Type B pancreatic cell (in vitro differentiated cells): ENCODE results near the gene OPTN. TPM values are rescaled to one million over a fixed set of nuclear protein-coding genes. Genes with fewer than 3 reads are reported as not detected.

Source experiments
- DNase-seq: peaks from one replicate; pipeline ENCODE4 v3.0.0; 2021; ENCODE audit warnings: mixed read lengths; ENCODE audit not compliant: unreplicated experiment; ENCODE audit errors: extremely low spot score
- H3K27ac Mint-ChIP-seq: 2 replicates; pipeline ENCODE4 v1.8.0; 2021; ENCODE audit warnings: mild to moderate bottlenecking, mixed read lengths
- H3K27me3 Mint-ChIP-seq: 2 replicates; pipeline ENCODE4 v1.8.0; 2021; ENCODE audit warnings: mixed read lengths
- H3K36me3 Mint-ChIP-seq: 2 replicates; pipeline ENCODE4 v1.8.0; 2021; ENCODE audit warnings: mixed read lengths
- H3K4me1 Mint-ChIP-seq: one replicate; pipeline ENCODE4 v1.8.0; 2021; ENCODE audit warnings: mixed read lengths; ENCODE audit not compliant: unreplicated experiment
- H3K4me3 Mint-ChIP-seq: 2 replicates; pipeline ENCODE4 v1.8.0; 2021; ENCODE audit warnings: mild to moderate bottlenecking, mixed read lengths
- H3K9me3 Mint-ChIP-seq: 2 replicates; pipeline ENCODE4 v1.8.0; 2021; ENCODE audit warnings: mixed read lengths
- CTCF ChIP-seq: fragments of 200-600 bp; sonication (generic); conservative IDR thresholded peaks from 2 replicates; pipeline ENCODE4 v1.5.0; 2021; ENCODE audit warnings: antibody characterized with exemption, mild to moderate bottlenecking
- total RNA-seq: library from RNA; stranded (reverse); gene quantifications from 2 replicates; pipeline ENCODE4 v1.2.1, GENCODE V29; 2021; ENCODE audit warnings: low replicate concordance

The OPTN gene
- total RNA-seq, 1 donor from 2014 or later: 43.2 TPM

- no peaks in the 10 kb centered on the region for H3K27me3 Mint-ChIP-seq
- H3K4me3 Mint-ChIP-seq: no peak overlapping the region
- peaks cover 16% of the 10 kb centered on the region for H3K4me1 Mint-ChIP-seq
- no peak for TF ChIP-seq CTCF
- peaks cover 22% of the 10 kb centered on the region for H3K36me3 Mint-ChIP-seq
- H3K27ac Mint-ChIP-seq: no peak overlapping the region
- DNase-seq: no peak
- H3K9me3 Mint-ChIP-seq: no peaks in the 10 kb centered on the region
These were observed 65.2 kb downstream of the OPTN start for GRCh38 chr10:13165177-13165576.

- H3K27me3 Mint-ChIP-seq: no peaks in the 10 kb centered on the region
- peaks cover 15% of the 10 kb centered on the region for H3K36me3 Mint-ChIP-seq
- no peak overlapping the region for H3K27ac Mint-ChIP-seq
- no peak for DNase-seq
- TF ChIP-seq CTCF: no peak
- H3K9me3 Mint-ChIP-seq: no peaks in the 10 kb centered on the region
- no peak overlapping the region for H3K4me3 Mint-ChIP-seq
- H3K4me1 Mint-ChIP-seq: peaks cover under 1% of the 10 kb centered on the region
These were observed 67.6 kb downstream of the OPTN start for GRCh38 chr10:13167568-13167967.

GRCh38 chr10:13168781-13169180 lies 68.8 kb downstream of the OPTN start:
- TF ChIP-seq CTCF: no peak
- H3K27me3 Mint-ChIP-seq: no peaks in the 10 kb centered on the region
- no peaks in the 10 kb centered on the region for H3K9me3 Mint-ChIP-seq
- H3K27ac Mint-ChIP-seq: no peak overlapping the region
- H3K4me3 Mint-ChIP-seq: no peak overlapping the region
- peaks cover 15% of the 10 kb centered on the region for H3K36me3 Mint-ChIP-seq
- no peaks in the 10 kb centered on the region for H3K4me1 Mint-ChIP-seq
- DNase-seq: no peak

GRCh38 chr10:13173616-13174015 lies 73.7 kb downstream of the OPTN start:
- Mint-ChIP-seq H3K27ac (no peak overlapping the region), H3K4me3 (no peak overlapping the region), H3K36me3 (peaks cover 8% of the 10 kb centered on the region), H3K4me1 (no peaks in the 10 kb centered on the region), H3K27me3 (no peaks in the 10 kb centered on the region), H3K9me3 (no peaks in the 10 kb centered on the region)
- no peak for DNase-seq
- no peak for TF ChIP-seq CTCF

GRCh38 chr10:13180788-13181187 lies 80.8 kb downstream of the OPTN start:
- H3K36me3 Mint-ChIP-seq: peaks cover 24% of the 10 kb centered on the region

More at GRCh38 chr10:13180788-13181187, 80.8 kb downstream of the OPTN start:
- H3K4me1 Mint-ChIP-seq: no peaks in the 10 kb centered on the region
- no peak for TF ChIP-seq CTCF
- DNase-seq: no peak
- no peaks in the 10 kb centered on the region for H3K9me3 Mint-ChIP-seq
- H3K4me3 Mint-ChIP-seq: no peak overlapping the region
- no peaks in the 10 kb centered on the region for H3K27me3 Mint-ChIP-seq
- no peak overlapping the region for H3K27ac Mint-ChIP-seq
